GM19023 (cell line): ENCODE results near the gene GRK2.

Source experiments
- ATAC-seq: cut with Tn5 transposase; IDR thresholded peaks from one replicate; pipeline ENCODE4 v1.9.1; 2021; ENCODE audit warnings: mild to moderate bottlenecking, moderate library complexity; ENCODE audit not compliant: unreplicated experiment

GRK2 gene

DNA sequence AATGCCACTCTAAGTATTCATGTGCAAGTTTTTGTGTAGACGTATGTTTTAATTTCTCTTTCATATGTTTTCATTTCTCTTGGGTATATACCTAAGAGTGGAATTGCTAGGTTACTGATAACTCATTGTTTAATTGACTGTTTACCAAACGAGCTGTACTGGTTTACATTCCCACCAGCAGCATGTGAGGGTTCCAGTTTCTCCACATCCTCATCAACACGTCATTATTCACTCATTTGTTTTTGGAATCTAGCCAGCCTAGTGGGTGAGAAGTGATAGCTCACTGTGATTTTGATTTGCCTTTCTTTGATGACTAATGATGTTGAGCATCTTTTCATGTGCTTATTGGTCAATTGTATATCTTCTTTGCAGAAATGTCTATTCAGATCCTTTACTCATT lies 26.8 kb downstream of the GRK2 start:
- ATAC-seq: no peak

DNA sequence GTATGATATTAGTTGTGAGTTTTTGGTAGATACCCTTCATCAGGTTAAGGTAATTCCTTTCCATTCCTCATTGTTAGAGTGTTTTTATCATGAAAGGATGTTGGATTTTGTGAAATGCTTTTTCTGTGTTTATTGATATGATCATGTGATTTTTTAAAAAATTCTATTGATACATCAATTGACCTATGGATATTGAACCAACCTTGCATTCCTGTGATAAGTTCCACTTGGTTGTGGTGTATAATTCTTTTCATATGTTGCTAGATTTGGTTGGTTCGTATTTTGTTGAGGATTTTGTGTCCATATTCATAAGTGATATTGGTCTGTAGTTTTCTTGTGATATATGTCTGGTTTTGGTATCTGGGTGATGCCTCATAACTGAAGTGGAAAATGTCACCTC lies 29.6 kb downstream of the GRK2 start:
- no peak for ATAC-seq

DNA sequence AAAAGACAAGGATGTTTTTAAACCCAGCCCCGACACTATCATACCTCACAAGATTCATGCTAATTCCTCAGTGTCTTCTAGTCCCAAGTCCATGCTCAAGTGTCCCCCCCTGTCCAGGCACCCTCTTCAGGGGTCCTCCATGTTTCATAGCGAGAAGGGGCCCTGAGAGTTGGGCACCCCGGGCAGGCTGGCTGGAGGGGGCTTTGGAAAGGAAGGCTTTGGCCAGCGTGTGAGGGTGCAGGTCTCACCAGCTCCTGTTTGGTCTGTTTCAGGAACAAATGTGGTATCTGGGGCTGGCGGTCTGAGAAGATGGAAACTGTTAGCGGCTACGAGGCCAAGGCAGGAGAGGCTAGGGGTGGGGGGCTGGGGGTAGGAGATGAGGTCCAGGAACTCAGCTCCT lies 32.5 kb downstream of the GRK2 start:
- no peak for ATAC-seq

DNA sequence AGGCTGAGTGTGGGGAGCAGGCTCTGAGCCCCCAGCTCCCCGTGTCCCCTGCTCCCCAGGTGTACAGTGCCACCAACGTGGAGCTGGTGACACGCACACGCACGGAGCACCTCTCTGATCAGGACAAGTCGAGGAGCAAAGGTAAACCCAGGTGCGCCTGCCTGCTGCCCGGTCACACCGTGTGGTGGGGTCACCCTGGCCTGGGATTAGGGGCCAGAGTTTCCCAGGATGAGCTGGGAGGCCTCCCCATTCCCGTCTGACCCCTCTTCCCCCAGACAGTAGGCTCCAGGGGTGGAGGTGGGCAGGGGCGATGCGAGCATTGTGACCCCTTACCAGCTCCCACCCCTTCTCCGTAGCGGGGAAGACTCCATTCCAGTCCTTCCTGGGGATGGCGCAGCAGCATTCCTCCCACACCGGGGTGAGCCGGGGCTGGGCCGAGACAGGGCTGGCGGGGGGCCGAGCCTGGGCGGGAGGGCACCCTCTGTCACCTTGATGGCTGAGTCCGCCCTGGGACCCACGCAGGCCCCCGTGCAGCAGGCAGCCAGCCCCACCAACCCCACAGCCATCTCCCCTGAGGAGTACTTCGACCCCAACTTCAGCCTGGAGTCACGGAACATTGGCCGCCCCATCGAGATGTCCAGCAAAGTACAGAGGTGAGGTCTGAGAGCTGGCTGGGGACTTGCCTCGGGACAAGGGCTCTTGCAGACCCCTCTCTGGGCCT lies 33.4 kb downstream of the GRK2 start:
- no peak for ATAC-seq

DNA sequence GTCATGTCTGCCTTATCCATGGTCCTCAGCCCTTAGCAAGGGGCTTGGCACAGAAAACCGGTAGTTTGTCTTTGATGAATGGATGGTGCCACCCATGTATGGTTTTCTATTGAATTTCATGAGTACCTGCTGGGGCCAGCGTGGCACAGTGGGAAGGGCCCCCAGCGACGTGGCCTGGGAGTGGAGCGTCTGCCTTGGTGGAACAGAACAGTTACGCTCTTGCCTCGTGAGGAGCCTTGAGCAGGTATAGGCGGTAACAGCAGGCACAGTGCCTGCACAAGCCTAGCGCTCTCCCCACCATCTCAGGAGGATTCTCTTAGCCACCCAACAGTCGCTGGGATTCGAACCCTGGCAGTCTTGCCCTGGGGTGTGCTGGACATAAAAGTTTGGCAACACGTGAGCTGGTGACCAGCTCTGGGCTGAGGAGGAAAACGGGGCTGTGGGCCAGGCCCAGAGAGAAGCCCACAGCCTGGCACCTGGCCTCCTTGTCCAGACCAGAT lies 34.0 kb downstream of the GRK2 start:
- no peak for ATAC-seq

DNA sequence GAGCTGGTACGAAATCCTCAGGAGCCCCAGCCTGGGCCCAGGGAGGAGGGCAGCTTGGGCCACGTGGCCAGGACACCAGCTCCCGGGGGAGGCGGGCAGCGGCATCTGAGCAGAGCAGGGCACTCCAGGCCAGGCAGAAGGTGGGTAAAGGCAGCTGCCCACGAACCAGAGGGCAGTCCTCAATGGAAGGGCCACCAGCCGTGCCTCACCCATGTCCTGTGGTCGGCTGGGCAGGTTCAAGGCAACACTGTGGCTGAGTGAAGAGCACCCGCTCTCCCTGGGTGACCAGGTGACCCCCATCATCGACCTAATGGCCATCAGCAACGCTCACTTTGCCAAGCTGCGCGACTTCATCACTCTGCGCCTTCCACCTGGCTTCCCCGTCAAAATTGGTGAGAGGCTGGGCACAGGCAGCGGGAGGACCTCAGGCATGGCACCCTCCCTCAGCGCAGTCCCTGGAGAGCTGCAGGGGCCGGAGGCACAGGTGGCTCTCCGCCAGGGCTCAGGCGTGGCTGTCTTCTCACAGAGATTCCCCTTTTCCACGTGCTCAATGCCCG lies 34.6 kb downstream of the GRK2 start:
- ATAC-seq: no peak

DNA sequence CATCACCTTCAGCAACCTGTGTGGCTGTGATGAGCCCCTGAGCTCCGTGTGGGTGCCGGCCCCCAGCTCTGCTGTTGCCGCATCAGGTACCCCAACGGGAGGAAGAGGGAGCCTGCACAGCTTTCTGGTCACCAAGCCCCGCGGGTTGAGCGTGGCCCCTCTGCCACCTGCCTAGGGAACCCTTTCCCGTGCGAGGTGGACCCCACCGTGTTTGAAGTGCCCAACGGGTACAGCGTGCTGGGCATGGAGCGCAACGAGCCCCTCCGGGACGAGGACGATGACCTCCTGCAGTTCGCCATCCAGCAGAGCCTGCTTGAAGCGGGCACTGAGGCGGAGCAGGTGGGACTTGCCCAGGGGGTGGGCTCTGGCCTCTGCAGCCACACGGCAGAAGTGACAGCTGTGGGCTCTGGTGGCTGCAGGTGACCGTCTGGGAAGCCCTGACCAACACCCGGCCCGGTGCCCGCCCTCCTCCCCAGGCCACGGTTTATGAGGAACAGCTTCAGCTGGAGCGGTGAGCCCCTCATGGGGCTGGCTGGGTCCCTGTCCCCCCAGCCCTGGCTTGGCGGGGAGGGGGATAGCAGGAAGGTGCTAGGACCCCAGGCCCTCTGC lies 35.1 kb downstream of the GRK2 start:
- no peak for ATAC-seq

DNA sequence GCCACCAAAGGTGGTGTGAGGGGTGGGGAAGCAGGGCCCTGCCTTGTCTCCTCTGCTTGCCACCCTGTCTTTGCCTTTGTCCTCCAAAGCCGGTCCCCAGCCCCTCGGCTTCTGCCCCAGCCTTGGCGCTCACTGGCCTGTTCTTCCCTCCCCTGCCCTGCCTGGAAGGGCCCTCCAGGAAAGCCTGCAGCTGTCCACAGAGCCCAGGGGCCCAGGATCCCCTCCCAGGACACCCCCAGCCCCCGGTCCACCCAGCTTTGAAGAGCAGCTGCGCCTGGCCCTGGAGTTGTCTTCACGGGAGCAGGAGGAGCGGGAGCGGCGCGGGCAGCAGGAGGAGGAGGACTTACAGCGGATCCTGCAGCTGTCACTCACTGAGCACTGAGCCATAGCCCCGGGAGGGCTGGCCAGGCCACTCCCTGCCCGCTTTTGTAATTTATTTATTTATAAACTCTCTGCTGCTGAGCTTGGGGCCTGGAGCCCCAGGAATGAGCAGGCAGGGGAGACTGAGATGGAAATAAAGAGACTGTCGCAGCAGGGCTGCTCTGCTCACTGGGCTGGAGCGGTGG lies 35.8 kb downstream of the GRK2 start:
- no peak for ATAC-seq

DNA sequence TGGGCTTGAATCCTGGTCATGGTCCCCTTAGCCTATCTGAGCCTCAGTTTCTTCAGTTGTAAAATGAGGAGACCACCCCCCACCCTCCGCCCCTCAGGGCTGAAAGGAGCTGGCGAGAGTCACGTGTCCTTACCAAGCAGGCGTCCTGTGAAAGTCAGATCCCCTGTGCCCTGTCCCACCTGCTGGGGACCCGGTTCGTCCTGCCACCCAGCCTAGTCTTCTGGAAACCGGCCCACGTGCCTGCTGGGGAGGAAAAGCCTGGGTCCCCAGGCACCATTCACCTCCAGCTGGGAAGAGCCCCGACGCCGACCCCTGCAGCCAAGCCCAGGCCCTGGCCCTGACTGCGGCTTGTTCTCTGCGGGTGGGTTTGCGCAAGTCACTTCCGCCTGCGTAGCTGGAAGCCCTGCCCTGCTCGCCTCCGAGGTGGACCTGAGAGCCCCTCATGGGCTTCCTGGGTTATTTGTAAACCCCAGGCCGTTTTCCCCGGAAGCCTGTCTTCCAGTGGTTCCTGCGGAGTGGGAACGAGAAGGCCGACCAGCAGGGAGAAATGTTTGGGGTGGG lies 36.4 kb downstream of the GRK2 start:
- ATAC-seq: no peak

DNA sequence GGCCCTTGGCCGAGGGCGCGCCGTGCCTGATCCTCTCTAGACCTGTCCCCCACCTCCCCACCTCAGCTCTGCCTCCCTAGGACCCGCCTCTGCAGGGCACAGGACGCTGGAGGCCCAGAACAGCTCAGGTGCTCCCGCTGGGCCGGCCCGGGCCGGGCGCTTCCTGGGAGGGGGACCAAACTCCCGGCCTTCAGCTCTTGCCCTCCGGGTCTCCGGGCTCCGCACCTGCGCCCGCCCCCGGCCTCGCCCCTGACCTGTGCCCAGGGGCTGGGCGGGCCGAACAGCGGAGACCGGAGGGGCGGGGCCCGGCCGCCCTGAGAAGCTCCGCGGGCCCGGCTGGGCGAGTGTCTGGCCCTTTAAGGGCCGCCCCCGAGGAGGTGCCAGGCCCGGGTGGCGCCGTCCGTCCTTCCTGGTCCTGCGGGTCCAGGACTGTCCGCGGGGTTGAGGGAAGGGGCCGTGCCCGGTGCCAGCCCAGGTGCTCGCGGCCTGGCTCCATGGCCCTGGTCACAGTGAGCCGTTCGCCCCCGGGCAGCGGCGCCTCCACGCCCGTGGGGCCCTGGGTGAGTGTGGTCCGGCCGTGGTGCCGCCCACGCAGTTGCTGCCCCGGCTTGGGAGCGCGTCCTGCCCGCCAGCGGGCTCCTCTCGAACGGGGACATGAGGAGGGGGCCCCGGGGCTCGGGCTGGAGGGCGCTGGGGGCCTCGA lies 37.0 kb downstream of the GRK2 start, which contains the start of gene SSH3:
Gene SSH3, plus strand, starts transcription at position 399 of the 703 bp plus-strand sequence. Its CDS starts 96 bp downstream, at position 495.
- ATAC-seq: no peak

DNA sequence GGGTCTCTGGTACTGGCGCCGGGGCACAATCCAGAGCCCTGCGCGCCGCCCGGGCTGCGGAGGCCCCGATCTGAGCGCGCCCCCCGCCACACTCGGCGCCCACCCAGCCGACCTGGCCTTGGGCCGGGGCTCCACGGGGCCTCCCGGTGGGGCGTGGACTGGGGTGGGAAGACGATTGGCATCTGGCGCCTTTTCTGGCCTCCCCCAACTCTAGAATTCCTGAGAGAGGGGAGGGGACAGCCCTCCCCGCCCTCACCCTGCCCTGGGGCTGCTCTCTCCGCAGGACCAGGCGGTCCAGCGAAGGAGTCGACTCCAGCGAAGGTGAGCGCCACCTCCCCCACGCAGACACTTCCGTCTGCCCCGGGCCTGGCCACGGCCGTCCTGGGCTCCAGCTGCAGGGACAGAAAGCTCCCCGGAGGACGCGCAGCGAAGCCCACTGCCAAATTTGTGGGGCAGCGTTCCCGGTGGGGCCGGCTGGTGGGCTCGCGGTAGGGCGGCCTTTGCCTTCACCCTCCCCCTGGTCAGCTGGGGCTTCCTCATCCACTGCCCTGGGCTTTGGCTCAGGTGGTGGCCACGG lies 37.6 kb downstream of the GRK2 start:
- ATAC-seq: no peak

DNA sequence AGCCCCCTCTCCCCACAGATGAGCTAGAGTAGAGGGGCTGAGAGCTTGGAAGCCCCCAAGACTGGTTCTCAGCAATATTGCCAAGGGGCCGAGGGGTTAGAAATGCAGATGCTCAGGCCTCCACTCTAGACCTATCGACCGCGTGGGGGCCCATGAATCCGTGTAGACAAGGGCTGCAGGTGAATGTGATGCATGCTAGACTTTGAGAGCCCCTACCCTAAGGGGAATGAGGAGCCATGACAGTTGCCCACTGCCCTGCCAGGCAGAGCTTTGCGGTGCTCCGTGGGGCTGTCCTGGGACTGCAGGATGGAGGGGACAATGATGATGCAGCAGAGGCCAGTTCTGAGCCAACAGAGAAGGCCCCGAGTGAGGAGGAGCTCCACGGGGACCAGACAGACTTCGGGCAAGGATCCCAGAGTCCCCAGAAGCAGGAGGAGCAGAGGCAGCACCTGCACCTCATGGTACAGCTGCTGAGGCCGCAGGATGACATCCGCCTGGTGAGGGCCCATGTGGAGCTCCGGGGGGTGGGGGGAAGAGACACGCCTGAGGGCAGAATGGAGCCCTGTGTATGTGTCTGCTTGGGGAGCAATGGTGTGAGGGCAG lies 38.3 kb downstream of the GRK2 start:
- ATAC-seq: no peak

DNA sequence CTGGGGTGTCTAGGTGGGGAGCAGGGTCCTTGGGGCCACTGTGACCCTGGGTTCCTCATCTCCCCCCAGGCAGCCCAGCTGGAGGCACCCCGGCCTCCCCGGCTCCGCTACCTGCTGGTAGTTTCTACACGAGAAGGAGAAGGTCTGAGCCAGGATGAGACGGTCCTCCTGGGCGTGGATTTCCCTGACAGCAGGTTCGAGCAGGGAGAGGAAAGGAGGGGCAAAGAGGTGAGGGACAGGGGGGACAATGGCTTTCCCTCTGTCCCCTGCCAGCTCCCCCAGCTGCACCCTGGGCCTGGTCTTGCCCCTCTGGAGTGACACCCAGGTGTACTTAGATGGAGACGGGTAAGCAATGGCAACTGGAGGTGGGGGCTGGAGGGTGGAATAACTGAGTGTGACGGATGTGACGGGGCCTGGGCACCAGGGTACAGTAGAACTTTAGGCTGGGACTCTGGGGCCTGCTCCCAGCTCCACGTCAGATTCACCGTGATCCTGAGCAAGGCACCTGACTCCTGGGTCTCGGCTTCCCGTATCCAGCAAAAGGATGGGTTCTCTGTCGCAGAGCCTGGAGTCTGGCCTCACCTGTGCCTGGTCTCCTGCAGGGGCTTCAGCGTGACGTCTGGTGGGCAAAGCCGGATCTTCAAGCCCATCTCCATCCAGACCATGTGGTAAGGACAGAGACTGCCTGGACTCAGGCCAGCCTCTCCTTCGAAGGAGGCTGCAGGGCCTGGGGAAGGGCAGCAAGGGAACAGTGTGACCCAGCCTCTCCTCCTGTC lies 40.7 kb downstream of the GRK2 start:
- no peak for ATAC-seq

DNA sequence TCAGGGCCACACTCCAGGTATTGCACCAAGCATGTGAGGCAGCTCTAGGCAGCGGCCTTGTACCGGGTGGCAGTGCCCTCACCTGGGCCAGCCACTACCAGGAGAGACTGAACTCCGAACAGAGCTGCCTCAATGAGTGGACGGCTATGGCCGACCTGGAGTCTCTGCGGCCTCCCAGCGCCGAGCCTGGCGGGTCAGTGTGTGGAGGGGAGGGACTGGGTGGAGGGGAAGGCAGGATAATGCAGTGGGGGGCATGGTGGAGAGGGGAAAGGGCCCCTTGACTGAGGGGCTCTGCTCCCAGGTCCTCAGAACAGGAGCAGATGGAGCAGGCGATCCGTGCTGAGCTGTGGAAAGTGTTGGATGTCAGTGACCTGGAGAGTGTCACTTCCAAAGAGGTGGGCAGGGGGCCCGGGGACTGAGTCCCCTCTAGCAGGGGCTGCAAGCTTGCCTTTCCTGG lies 41.3 kb downstream of the GRK2 start:
- no peak for ATAC-seq

DNA sequence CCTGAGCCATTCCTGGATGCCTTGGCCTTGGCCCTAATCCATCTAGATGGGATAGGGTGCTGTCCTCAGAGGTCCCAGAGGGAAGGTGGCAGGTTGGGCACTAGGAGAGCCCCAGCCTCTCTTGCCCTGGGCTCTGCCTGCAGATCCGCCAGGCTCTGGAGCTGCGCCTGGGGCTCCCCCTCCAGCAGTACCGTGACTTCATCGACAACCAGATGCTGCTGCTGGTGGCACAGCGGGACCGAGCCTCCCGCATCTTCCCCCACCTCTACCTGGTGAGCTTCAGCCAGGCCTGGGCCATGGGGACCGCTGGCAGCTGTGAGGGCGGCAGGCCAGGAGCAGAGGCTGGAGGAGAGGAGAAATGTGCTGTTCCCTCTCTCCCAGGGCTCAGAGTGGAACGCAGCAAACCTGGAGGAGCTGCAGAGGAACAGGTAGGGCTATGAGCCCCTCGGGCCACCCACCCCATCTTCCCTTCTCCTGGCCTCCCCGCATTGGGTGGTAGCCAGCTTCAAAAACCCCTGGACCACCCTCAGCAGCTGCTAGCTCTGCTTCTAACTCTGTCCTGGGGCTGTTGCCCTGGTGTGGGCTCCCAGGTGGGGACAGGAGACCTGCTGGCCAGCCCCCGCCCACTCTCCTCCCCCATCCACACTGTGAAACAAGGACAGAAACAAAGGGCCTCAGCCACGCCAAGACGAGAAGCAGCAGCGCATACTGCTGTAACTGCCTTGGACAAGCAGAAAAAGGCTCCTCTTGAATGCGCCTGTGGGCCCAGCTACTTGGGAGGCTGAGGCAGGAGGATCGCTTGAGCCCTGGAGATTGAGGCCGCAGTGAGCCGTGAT lies 42.0 kb downstream of the GRK2 start:
- no peak for ATAC-seq

DNA sequence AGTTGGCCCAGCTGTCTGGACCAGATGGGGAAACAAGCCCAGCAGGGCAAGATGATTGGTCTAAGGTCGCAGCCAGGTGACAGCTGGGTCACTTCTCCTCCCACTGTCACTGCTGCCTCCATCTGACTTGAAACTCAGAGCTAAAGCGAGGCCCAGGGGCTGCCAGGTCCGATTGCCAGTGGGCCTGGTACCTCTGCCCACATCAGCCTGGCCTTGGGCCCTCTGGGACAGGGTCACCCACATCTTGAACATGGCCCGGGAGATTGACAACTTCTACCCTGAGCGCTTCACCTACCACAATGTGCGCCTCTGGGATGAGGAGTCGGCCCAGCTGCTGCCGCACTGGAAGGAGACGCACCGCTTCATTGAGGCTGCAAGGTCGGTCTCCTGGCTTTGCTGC lies 42.9 kb downstream of the GRK2 start:
- ATAC-seq: no peak

DNA sequence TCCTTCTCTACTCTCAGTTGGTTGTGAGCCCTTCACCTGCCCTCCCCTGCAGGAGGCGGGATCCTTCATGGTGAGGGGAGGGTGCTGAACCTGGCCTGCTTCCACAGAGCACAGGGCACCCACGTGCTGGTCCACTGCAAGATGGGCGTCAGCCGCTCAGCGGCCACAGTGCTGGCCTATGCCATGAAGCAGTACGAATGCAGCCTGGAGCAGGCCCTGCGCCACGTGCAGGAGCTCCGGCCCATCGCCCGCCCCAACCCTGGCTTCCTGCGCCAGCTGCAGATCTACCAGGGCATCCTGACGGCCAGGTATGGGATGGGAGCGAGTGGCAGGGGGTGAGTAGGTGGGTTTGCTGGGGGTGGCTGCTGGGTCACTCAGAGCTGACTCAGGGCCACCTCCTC lies 43.4 kb downstream of the GRK2 start:
- ATAC-seq: no peak

DNA sequence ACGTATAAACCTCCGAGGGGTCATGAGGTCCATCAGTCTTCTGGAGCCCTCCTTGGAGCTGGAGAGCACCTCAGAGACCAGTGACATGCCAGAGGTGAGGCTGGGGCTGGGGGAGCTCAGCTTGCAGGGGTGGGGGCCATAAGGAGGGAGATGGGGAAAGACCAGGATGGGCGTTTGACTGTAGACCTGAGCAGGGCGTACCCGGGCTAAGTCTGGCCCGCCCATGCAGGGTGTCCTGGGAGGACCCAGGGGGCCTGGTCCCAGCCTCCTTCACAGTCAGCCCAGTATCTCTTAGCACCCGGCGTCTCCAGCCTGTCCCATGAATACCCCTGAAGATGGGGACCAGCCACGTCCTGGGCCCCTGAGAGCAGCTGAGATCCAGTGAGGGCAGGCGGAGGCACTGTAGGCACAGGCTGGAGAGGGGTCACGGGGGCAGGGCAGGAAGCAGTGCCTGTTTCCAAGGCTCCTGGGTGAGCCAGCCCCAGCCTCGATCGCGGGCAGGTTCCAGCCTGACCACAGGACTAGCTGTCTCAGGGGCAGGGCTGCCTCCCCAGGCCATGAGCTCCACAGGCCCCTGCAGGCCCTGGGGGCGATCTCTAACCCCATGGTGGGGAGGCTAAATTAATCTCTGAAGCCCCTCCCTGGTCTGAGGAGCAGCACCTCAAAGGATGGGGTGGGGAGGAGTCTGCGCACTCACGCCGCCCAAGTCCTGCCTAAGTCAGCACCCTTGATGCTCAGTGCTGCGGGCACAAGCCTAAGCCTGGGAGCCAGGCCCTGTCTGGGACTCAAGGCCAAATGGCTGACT lies 44.2 kb downstream of the GRK2 start:
- no peak for ATAC-seq
